Measurements from ENCODE around the gene DOK7. TPM values are rescaled to one million over a fixed set of nuclear protein-coding genes. Genes with fewer than 3 reads are reported as not detected.

DOK7 gene
- total RNA-seq, 2 donors from 2014 or later: 6.3 to 7.0 TPM

- Histone ChIP-seq H3K27me3 (no peaks in the 10 kb centered on the region), H3K36me3 (replicated peaks in 1 of 2; ENCODE audit: insufficient read depth in 1 of 2, low read depth in 2 of 2) (peaks cover 9 to 27% of the 10 kb centered on the region in 2 donors), H3K4me1 (peaks cover 6% of the 10 kb centered on the region), H3K4me3 (no peak overlapping the region), H3K9me3 (no peaks in the 10 kb centered on the region), H3K27ac (no peak overlapping the region)
- ATAC-seq (no peak), DNase-seq (no peak)
- TF ChIP-seq CTCF (IDR thresholded peaks at IDR 0.05): no peak
- no peak for TF ChIP-seq POLR2A (IDR thresholded peaks at IDR 0.05)
- intact Hi-C loops (cut with DNase I): no loop called here
- 69 to 77% methylated on average over 19 of the region's 19 CpGs for WGBS, 2 donors
These were observed 61.8 kb downstream of the DOK7 start for GRCh38 chr4:3524920-3525319.

GRCh38 chr4:3525532-3526430 lies 62.7 kb downstream of the DOK7 start:
- ATAC-seq (no peak), DNase-seq (no peak)
- Histone ChIP-seq H3K27me3 (no peaks in the 10 kb centered on the region), H3K27ac (no peak overlapping the region), H3K9me3 (no peaks in the 10 kb centered on the region), H3K36me3 (replicated peaks in 1 of 2; ENCODE audit: insufficient read depth in 1 of 2, low read depth in 2 of 2) (peaks cover 1 to 21% of the 10 kb centered on the region in 2 donors), H3K4me1 (peaks cover 15% of the 10 kb centered on the region), H3K4me3 (no peak overlapping the region)
- WGBS, 2 donors: 85 to 89% methylated on average over 22 to 33 of the region's 33 CpGs
- intact Hi-C loops (cut with DNase I): no loop called here
- no peak for TF ChIP-seq CTCF (IDR thresholded peaks at IDR 0.05)
- TF ChIP-seq POLR2A (IDR thresholded peaks at IDR 0.05): no peak

GRCh38 chr4:3526456-3526855 lies 63.4 kb downstream of the DOK7 start:
- Histone ChIP-seq H3K27ac (no peak overlapping the region), H3K36me3 (replicated peaks in 1 of 2; ENCODE audit: insufficient read depth in 1 of 2, low read depth in 2 of 2) (peaks cover 0 to 16% of the 10 kb centered on the region in 2 donors), H3K4me1 (peaks cover 21% of the 10 kb centered on the region), H3K9me3 (no peaks in the 10 kb centered on the region), H3K4me3 (no peak overlapping the region), H3K27me3 (no peaks in the 10 kb centered on the region)
- DNase-seq (no peak), ATAC-seq (no peak)
- intact Hi-C loops (cut with DNase I): no loop called here
- 91 to 96% methylated on average over 18 to 19 of the region's 19 CpGs for WGBS, 2 donors
- TF ChIP-seq POLR2A (IDR thresholded peaks at IDR 0.05) (no peak), CTCF (IDR thresholded peaks at IDR 0.05) (no peak)

- Histone ChIP-seq H3K9me3 (no peaks in the 10 kb centered on the region), H3K4me1 (peaks cover 21% of the 10 kb centered on the region), H3K27ac (no peak overlapping the region), H3K36me3 (replicated peaks in 1 of 2; ENCODE audit: insufficient read depth in 1 of 2, low read depth in 2 of 2) (peaks cover 0 to 14% of the 10 kb centered on the region in 2 donors), H3K27me3 (no peaks in the 10 kb centered on the region), H3K4me3 (no peak overlapping the region)
- TF ChIP-seq CTCF (IDR thresholded peaks at IDR 0.05) (no peak), POLR2A (IDR thresholded peaks at IDR 0.05) (no peak)
- DNase-seq (no peak), ATAC-seq (no peak)
- 81 to 88% methylated on average over 12 to 14 of the region's 14 CpGs for WGBS, 2 donors
- intact Hi-C loops (cut with DNase I): no loop called here
These were observed 64.2 kb downstream of the DOK7 start for GRCh38 chr4:3527101-3527913.

Measured in body of pancreas (tissue), 4 donors.